NCI-H446 (cell line): ENCODE results near the gene SERPINB8.
A peak's percentile ranks its signal among the peaks of the same experiment; 100 is the strongest.

Experiments
- DNase-seq, 2 experiments: peaks; one replicate each; lab custom pipeline; 2025; lab: John Stamatoyannopoulos, UW

SERPINB8 gene

GRCh38 chr18:63965716-63966330 lies 4.1 kb upstream of the SERPINB8 start:
- no peak for DNase-seq

- no peak for DNase-seq
Measured at GRCh38 chr18:63970809-63971205, 926 bp downstream of the SERPINB8 start.

GRCh38 chr18:63971320-63972001 lies 1.6 kb downstream of the SERPINB8 start:
- no peak for DNase-seq

GRCh38 chr18:63972002-63972376 lies 2.1 kb downstream of the SERPINB8 start:
- DNase-seq = no peak

DNA sequence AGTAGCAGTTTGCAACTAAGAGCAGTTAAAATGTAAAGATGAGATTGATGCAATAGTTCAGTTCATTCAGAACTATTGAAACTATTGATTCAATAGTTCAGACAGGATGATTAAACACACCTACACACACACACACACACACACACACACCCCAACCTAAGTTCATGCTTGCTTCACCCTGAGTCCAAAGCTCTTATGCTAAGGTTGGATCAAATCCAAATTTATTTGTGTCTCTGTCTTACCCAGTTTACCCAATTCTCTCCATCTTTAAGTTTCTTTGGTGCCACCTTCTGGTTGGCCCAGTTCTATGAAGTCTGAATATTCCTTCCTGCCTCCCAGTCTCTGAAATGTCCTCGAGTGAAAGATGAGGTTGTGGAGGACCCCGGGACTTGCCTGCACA lies 5.1 kb downstream of the SERPINB8 start:
- DNase-seq = peak in 1 of 2 experiments; percentile 30

GRCh38 chr18:63975628-63976027 lies 5.7 kb downstream of the SERPINB8 start:
- DNase-seq = no peak

GRCh38 chr18:63977040-63977439 lies 7.2 kb downstream of the SERPINB8 start:
- DNase-seq = no peak

- DNase-seq = peak; percentile 32 to 76
Measured at GRCh38 chr18:63979409-63979920, 9.6 kb downstream of the SERPINB8 start.

DNA sequence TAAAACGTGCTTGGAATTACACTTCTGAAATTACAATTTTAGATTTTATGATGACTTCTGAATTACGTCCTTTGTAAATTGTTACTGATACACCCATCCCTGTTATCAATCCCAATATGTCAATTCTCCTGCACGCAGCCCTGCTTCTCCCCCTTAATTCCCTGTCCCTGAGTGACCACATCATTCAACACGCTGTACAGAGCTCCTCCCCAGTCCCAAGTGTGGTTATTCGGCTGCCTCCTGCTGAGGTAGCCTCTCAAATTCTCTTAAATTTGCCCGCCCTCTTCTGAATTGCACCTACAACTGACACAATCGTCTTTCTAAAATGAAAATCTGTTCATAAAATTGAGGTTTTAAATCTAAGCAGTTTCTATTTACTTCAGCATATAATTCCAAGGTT lies 10.1 kb downstream of the SERPINB8 start:
- DNase-seq = no peak

DNA sequence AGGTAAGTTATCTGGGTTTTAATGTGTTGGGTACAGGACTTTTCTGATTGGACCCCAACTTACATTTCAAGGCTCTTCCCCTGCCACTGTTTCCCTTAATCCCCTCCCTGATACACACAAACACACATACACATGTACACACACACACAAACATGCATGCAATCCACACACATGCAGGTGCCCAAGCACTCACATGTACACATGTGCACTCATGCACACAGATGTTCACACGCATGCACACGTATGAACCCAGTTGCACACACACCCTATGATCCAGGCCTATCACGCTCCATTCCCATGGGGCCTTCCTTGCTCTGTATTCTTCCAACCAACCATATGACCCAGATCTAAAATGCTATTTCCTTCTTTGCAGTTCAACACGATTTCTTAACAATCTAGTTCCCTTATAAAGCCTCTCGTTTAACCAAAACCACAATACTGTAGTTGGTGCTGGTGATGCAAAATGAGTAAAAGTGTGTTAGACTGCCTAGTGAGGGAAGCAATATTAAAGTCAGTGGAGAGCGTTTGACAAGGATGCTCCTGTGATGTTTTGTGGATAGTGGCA lies 11.1 kb downstream of the SERPINB8 start:
- no peak for DNase-seq

- DNase-seq = no peak
Measured at GRCh38 chr18:63981719-63982118, 11.8 kb downstream of the SERPINB8 start.

DNA sequence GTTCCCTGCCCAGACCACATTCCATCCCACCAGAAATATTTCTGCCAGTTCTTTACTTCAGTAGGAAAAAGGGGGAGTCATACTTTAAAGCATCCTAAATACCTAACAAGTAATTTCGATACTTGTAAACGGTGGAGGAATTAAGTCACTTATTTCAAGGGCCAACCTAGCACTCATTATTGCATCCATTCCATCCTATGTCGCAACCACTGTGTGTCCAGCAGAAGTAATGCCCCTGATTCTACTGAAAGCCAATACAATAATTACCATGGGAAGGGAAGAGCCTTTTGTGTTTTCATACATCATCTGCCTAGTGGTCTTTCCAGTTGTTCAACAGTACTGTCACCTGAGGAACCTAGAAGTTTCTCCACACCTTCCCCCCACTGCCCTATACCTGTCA lies 12.5 kb downstream of the SERPINB8 start:
- no peak for DNase-seq

- no peak for DNase-seq
Measured at GRCh38 chr18:63986885-63987284, 17.0 kb downstream of the SERPINB8 start.

DNA sequence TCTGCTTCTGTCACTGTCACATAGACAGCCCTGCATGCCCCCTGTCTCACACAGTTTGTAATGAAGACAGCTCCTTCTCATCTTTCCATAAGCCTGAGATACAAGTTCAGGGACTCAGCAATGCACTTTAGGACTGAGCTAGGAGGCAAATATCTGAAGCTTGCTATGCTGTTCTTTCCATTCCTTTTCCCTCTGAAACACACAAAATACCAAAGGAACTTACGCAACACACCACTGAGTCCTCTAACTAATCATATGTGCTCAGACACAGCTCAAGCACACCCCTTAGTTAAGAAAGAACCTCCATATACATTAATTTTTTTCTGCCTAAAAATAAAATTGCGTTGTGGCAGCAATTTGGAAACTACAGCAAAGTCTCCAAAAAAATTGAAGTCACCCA lies 17.9 kb downstream of the SERPINB8 start:
- DNase-seq = no peak

- no peak for DNase-seq
Measured at GRCh38 chr18:63992751-63993150, 22.9 kb downstream of the SERPINB8 start.

DNA sequence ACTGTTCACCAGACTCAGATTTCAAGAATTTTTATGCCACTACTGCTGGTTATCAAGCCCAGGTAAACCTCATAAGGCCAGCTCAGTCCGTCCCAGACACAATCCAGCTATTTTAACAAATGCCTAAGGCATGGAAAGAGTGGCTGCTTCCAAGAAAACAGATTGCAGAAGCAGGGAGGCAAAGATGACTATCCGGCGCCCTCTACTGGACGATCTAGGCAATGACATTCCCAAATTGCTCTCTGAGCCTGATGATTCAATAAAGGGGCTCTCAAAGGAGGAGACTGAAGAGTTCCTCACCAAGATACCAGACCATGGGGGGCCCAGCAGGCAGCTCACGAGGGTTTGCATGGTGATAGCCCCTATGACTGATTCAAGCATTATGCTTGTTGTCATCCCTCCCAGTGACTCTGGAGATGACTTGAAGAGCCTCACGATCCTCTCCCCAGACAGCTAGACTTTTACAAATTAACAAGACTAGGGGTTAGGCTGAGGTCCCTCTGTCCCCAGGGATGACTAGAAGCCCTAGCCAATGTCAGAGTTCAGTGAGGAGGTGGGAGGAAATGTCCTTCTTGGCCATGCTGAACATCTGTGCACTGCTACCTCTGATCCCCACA lies 25.0 kb downstream of the SERPINB8 start:
- DNase-seq = peak; percentile 12 to 61

DNA sequence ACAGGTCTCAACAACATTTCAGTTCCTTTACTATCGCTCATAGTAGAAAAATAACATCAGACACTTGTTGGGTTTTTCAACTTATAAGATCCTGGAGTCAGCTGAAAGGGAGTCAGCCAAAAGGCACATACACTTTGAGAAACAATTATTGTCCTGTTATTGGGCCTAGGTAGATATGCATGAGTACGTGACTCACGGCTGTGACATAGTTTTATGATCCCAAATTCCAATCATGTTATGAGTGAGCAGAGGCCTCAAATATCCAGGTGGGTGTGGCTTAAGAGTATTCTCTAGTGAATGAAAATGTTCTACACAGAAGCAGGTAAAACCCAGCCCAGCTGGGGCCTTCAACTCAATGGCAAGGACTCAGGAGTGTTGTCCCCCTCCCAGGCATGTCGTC lies 27.2 kb downstream of the SERPINB8 start:
- DNase-seq = no peak

DNA sequence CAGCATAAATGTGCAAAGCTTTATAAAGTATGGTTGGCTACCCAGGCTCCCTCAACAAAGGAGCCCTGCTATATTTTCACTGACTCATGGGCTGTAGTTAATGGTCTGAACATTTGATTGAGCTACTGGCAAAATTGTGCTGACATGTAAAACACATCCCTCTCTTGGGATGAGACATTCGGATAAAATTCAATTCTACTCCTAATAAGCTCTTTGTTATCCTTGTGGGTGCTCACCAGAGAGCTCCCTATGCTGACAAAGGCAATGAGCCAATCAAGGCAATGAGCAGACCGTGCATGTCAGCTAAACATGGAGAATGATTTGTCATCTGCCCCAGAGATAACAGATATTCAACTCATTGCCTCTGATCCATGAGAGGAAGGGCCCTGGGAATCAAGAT lies 27.7 kb downstream of the SERPINB8 start:
- DNase-seq = no peak

- no peak for DNase-seq
Measured at GRCh38 chr18:63999871-64000270, 30.0 kb downstream of the SERPINB8 start.

GRCh38 chr18:64002581-64002980 lies 32.7 kb downstream of the SERPINB8 start:
- no peak for DNase-seq

DNA sequence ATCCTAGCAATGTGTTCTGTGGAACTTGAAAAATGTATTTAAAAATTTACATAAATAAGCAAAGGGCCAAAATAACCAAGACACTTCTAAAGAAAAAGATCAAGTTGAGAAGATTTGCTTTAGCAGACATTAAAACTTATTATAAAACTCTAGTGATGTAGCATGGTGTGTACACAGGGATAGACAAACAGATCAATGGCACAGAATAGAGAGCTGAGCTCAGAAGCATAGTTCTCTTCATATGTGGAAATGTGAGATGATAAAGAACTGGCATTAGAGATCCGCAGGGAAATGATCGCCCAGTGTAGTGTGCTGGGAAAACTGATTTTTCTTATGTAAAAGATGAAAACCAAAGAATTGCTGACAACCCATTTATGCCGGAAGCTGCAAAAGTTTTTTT lies 39.4 kb downstream of the SERPINB8 start:
- DNase-seq = no peak

DNA sequence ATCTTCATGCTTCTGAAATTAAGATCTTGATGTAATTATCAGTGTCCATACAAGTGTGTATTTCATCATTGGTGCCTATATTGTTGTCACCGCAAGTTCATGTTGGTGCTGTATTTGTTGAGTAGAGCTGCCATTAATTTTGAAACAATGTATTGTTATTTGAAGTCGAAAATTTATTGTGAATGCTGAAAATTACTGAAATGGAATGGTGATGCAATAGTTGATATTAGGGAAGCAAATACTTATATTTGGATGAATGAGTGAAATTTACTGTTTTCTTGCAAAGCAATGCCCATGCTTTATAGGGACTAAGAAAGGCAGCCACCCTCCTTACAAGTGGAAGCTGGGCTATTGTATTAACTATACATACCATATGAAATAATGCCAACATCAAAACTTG lies 41.6 kb downstream of the SERPINB8 start:
- DNase-seq = no peak

- DNase-seq = peak in 1 of 2 experiments; percentile 69
Measured at GRCh38 chr18:64017870-64018269, 48.0 kb downstream of the SERPINB8 start.
